Measurements from ENCODE around the gene SHC2. TPM values are rescaled to one million over a fixed set of nuclear protein-coding genes. Genes with fewer than 3 reads are reported as not detected.
A peak's percentile ranks its signal among the peaks of the same experiment; 100 is the strongest.

Gene SHC2
- total and polyA plus RNA-seq, 9 donors = 0.62 to 40.7 (median 15.4) TPM

DNA sequence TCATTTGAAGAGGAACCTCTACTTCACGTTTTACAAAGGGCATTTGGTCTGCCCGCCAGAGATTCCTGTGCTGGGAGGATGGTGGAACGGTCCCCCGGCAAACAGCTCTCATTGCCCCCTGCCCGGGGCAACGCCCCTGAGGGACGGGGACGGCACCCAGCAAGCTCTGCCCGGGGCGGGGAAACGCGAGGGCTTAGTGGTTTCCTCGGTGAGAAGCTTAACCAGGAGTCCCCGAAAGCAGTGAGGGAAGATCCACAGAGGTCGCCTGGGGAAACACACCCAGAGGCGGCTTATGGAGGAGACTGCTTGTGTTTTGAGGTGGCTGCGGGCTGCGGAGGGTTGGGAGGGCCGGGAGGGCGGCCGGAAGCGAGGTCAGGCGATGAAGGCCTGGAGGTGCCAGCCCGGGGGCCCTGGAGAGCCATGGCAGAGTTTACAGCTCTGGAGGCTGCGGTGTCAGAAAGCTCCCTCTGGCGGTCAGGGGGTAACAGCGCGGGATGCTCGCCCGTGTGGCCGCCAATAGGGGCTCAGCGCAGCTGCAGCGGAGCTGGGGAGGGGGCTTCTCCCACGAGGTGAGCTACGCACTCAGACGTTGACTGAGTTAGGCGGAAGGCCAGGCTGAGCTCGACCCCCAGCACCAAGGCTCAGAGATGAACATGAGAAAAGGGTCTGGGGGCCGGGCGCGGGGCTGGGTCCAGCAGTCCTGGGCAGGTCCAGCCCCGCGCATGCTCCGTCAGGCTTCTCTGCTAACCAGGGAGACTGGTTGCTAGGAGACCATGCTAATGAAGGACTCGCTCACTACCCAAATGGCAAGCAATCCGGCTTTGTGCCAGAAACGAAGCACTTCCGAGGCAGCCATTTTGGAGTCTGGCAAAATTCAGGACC, 45.8 kb upstream of the SHC2 start:
- intact Hi-C loops (cut with DNase I) = no loop called here
- H3K4me3 ChIP-seq = peak overlapping the region; percentile 94

DNA sequence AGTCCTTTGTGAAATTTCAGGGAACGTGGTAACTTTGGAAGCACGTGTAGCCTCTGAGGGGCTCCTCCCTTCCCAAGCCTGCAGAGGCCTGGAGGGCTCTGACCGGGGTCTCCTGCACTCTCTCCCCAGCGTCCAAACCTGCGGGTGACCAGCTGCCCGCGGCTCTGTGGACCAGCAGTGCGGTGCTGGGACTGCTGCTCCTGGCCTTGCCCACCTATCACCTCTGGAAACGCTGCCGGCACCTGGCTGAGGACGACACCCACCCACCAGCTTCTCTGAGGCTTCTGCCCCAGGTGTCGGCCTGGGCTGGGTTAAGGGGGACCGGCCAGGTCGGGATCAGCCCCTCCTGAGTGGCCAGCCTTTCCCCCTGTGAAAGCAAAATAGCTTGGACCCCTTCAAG, 43.8 kb upstream of the SHC2 start:
- Histone ChIP-seq H3K4me1 (ENCODE audit: insufficient read depth) (peaks cover 6% of the 10 kb centered on the region), H3K4me3 (no peak overlapping the region), H3K27me3 (no peaks in the 10 kb centered on the region), H3K27ac (no peak overlapping the region), H3K9me3 (no peaks in the 10 kb centered on the region), H3K36me3 (no peaks in the 10 kb centered on the region)
- WGBS, 3 donors = 81 to 86% (median 85%) methylated on average over 14 of the region's 14 CpGs
- intact Hi-C loops (cut with DNase I) = no loop called here
- no peak for TF ChIP-seq EP300 (IDR thresholded peaks at IDR 0.05)
- TF ChIP-seq CTCF (IDR thresholded peaks at IDR 0.05) = no peak
- no peak for TF ChIP-seq POLR2A (IDR thresholded peaks at IDR 0.05)
- no peak for DNase-seq

More for the DNA sequence above, 45.8 kb upstream of the SHC2 start:
- WGBS, 3 donors = 6 to 8% (median 6%) methylated on average over 47 to 48 of the region's 48 CpGs
- Histone ChIP-seq H3K27me3 (no peaks in the 10 kb centered on the region), H3K27ac (peak overlapping the region; percentile 70 to 94), H3K4me1 (ENCODE audit: insufficient read depth) (peaks cover 6% of the 10 kb centered on the region), H3K36me3 (no peaks in the 10 kb centered on the region), H3K9me3 (no peaks in the 10 kb centered on the region)
- TF ChIP-seq EP300 (IDR thresholded peaks at IDR 0.05) (no peak), CTCF (IDR thresholded peaks at IDR 0.05) (peak; percentile 94 to 99 (median 98)), POLR2A (IDR thresholded peaks at IDR 0.05) (peak; percentile 41)
- DNase-seq = peak in 4 of 5 donors; percentile 96 to 99 (median 99)

DNA sequence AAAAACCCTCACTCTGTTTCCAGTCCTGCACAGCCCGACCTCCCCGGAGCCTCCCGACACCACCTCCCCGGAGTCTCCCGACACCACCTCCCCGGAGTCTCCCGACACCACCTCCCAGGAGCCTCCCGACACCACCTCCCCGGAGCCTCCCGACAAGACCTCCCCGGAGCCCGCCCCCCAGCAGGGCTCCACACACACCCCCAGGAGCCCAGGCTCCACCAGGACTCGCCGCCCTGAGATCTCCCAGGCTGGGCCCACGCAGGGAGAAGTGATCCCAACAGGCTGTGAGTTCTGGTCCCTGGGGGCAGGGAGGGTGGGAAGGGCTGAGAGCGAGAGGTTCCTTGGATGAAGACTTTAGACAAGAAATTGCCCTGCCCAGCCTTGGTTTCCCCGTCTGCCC, 40.8 kb upstream of the SHC2 start:
- WGBS, 3 donors = 73 to 78% (median 77%) methylated on average over 14 to 17 of the region's 17 CpGs
- intact Hi-C loops (cut with DNase I) = no loop called here

More for the DNA sequence above, 40.8 kb upstream of the SHC2 start:
- Histone ChIP-seq H3K9me3 (no peaks in the 10 kb centered on the region), H3K4me1 (ENCODE audit: insufficient read depth) (no peaks in the 10 kb centered on the region), H3K27me3 (no peaks in the 10 kb centered on the region), H3K4me3 (no peak overlapping the region), H3K27ac (no peak overlapping the region), H3K36me3 (no peaks in the 10 kb centered on the region)
- no peak for DNase-seq
- TF ChIP-seq EP300 (IDR thresholded peaks at IDR 0.05) = no peak
- no peak for TF ChIP-seq CTCF (IDR thresholded peaks at IDR 0.05)
- TF ChIP-seq POLR2A (IDR thresholded peaks at IDR 0.05) = no peak
